Peyer's patch (tissue), 4 donors: ENCODE results near the gene ATP6V1F.
A peak's percentile ranks its signal among the peaks of the same experiment; 100 is the strongest.

Experiments used
- POLR2A ChIP-seq, 2 donors: fragments of 450-650 bp; IDR thresholded peaks; one replicate each; pipeline ENCODE4 v1.5.1; 2017; ENCODE audit warnings: antibody characterized with exemption in 2 of 2, mild to moderate bottlenecking in 2 of 2, moderate library complexity in 2 of 2
- TF ChIP-seq, protein P1 (sequence below), 6 experiments: fragments of 450-650 bp in 4 of 6; fragments of 200-600 bp in 2 of 6; sonication (generic) in 1 of 6; IDR thresholded peaks; one replicate each; pipeline ENCODE4 v1.5.1; 2017 to 2019; ENCODE audit warnings: antibody characterized with exemption in 6 of 6, mild to moderate bottlenecking in 3 of 6, moderate library complexity in 1 of 6

DNA sequence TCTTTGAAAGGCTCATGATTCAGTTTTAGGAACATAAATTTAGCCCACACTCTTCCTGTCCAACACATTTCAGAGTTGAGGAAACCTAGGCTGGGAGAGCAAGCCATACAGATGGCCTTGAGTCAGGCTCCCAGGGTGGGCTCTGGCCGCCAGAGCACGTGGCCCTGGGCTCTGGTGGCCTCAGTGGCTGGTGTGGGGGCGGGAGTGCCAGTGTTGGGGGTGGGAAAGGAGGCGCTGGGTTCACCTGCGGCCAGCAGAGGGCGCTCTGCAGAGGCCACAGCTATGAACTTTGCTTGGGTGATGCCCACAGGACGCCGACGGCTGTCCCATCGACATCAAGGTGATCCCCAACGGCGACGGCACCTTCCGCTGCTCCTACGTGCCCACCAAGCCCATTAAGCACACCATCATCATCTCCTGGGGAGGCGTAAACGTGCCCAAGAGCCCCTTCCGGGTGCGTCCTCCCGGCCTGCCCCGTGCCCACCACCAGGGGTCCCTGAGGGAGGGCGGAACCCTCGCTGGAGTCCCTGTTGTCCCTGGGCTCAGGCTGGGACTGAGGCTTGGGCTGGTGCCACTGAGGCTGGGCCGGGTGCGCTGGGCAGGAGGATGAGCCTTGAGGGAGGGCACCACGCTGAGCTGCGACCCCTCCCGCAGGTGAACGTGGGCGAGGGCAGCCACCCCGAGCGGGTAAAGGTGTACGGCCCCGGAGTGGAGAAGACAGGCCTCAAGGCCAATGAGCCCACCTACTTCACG lies 20.6 kb upstream of the ATP6V1F start:
- TF ChIP-seq, protein P1, sequence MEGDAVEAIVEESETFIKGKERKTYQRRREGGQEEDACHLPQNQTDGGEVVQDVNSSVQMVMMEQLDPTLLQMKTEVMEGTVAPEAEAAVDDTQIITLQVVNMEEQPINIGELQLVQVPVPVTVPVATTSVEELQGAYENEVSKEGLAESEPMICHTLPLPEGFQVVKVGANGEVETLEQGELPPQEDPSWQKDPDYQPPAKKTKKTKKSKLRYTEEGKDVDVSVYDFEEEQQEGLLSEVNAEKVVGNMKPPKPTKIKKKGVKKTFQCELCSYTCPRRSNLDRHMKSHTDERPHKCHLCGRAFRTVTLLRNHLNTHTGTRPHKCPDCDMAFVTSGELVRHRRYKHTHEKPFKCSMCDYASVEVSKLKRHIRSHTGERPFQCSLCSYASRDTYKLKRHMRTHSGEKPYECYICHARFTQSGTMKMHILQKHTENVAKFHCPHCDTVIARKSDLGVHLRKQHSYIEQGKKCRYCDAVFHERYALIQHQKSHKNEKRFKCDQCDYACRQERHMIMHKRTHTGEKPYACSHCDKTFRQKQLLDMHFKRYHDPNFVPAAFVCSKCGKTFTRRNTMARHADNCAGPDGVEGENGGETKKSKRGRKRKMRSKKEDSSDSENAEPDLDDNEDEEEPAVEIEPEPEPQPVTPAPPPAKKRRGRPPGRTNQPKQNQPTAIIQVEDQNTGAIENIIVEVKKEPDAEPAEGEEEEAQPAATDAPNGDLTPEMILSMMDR (IDR thresholded peaks at IDR 0.05): peak in 5 of 6 experiments; percentile 42 to 79 (median 60)
- TF ChIP-seq POLR2A (IDR thresholded peaks at IDR 0.05): no peak
